GM12878 (cell line): ENCODE measurements around the gene MCAT. TPM values are rescaled to one million over a fixed set of nuclear protein-coding genes. Genes with fewer than 3 reads are reported as not detected.

Source experiments
- ATAC-seq: fragments of 200-7000 bp; cut with Tn5 transposase; 3 replicates; pipeline ENCODE4 v1.9.1; 2020; ENCODE audit warnings: mild to moderate bottlenecking, moderate library complexity
- BruUV-seq: library from RNA; stranded (reverse); fragments of 400-500 nt; replicated peaks from 2 replicates; lab custom pipeline; 2021; lab: Mats Ljungman, UMichigan
- CTCF ChIA-PET: fragments of 300-600 bp; sonication (Branson Sonifier 250); formaldehyde crosslinking; extraction: SDS; loops from one replicate; lab custom pipeline; 2021; ENCODE audit warnings: inconsistent platforms; lab: Yijun Ruan, JAX
- POLR2A ChIA-PET: fragments of 350-600 bp; formaldehyde crosslinking; extraction: SDS; loops from one replicate; lab custom pipeline; 2021; ENCODE audit warnings: inconsistent platforms; lab: Charles Lee
- RAD21 ChIA-PET: fragments of 300-600 bp; sonication (Branson Sonifier 250); formaldehyde crosslinking; loops from one replicate; lab custom pipeline; 2023; ENCODE audit warnings: antibody characterized with exemption; ENCODE audit not compliant: unreplicated experiment; lab: Charles Lee
- SMC1A ChIA-PET: fragments of 300-600 bp; sonication (Branson Sonifier 250); formaldehyde crosslinking; loops from one replicate; lab custom pipeline; 2023; ENCODE audit not compliant: unreplicated experiment, uncharacterized antibody; lab: Charles Lee
- DNase-seq: peaks from one replicate; pipeline ENCODE4 v3.0.0-alpha.2; 2011; ENCODE audit warnings: low read depth, low spot score
- FAIRE-seq: peaks from 3 replicates; lab custom pipeline; 2011; peaks lifted over from hg19 to GRCh38; lab: Jason Lieb, UNC
- H2AFZ ChIP-seq: 2 replicates; pipeline ENCODE4 v1.6.0; 2011; ENCODE audit warnings: low read depth, low read length, control low read depth; ENCODE audit not compliant: control insufficient read depth
- H3K27ac ChIP-seq: 2 replicates; pipeline ENCODE4 v1.5.1; 2011; ENCODE audit warnings: control low read depth; ENCODE audit not compliant: control insufficient read depth, insufficient read depth
- H3K27me3 ChIP-seq, 2 experiments: replicated peaks in 1 of 2; 2 replicates each; pipeline versions ENCODE4 v1.6.0 to v1.6.1; 2011; ENCODE audit warnings: low read length in 1 of 2; ENCODE audit not compliant: control insufficient read depth in 2 of 2, insufficient read depth in 2 of 2
- H3K36me3 ChIP-seq, 2 experiments: 2 replicates each; pipeline ENCODE4 v1.5.1; 2011; ENCODE audit warnings: low read length in 1 of 2; ENCODE audit not compliant: control insufficient read depth in 2 of 2, insufficient read depth in 2 of 2
- H3K4me1 ChIP-seq: 2 replicates; pipeline ENCODE4 v1.6.1; 2011; ENCODE audit warnings: mild to moderate bottlenecking, low read length, moderate library complexity, mixed read lengths; ENCODE audit not compliant: control insufficient read depth, insufficient read depth
- H3K4me2 ChIP-seq: 2 replicates; pipeline ENCODE4 v1.6.0; 2011; ENCODE audit warnings: control low read depth; ENCODE audit not compliant: control insufficient read depth, insufficient read depth
- H3K4me3 ChIP-seq: fragments of 200-600 bp; sonication (generic); 2 replicates; pipeline ENCODE4 v1.5.1; 2016
- H3K79me2 ChIP-seq: 2 replicates; pipeline ENCODE4 v1.6.0; 2011; ENCODE audit warnings: low read length; ENCODE audit not compliant: control insufficient read depth, insufficient read depth
- H3K9ac ChIP-seq: 2 replicates; pipeline ENCODE4 v1.8.0; 2011; ENCODE audit warnings: low read length, control low read depth, mixed read lengths; ENCODE audit not compliant: control insufficient read depth, insufficient read depth
- H3K9me3 ChIP-seq: replicated peaks from 3 replicates; pipeline ENCODE4 v1.5.1; 2011; ENCODE audit warnings: mild to moderate bottlenecking, low read length; ENCODE audit not compliant: control insufficient read depth, insufficient read depth
- H4K20me1 ChIP-seq: 2 replicates; pipeline ENCODE4 v1.6.0; 2011; ENCODE audit not compliant: control insufficient read depth, insufficient read depth
- BCL11A ChIP-seq: IDR thresholded peaks from 2 replicates; pipeline ENCODE4 v1.6.1; 2011; ENCODE audit warnings: low read depth, low read length
- CBX3 ChIP-seq: fragments of 200-600 bp; sonication (generic); IDR thresholded peaks from 2 replicates; pipeline ENCODE4 v1.6.1; 2016; ENCODE audit warnings: low read depth, borderline replicate concordance
- CBX5 ChIP-seq: sonication (generic); IDR thresholded peaks from 2 replicates; pipeline ENCODE4 v1.6.1; 2016; ENCODE audit warnings: low read depth, moderate library complexity, mild to moderate bottlenecking, inconsistent platforms
- DPF2 ChIP-seq: fragments of 450-650 bp; IDR thresholded peaks from 2 replicates; pipeline ENCODE4 v1.6.1; 2017; ENCODE audit warnings: mild to moderate bottlenecking
- GABPA ChIP-seq: IDR thresholded peaks from 2 replicates; pipeline ENCODE4 v1.6.1; 2014; ENCODE audit warnings: antibody characterized with exemption, low read depth, mild to moderate bottlenecking, inconsistent platforms
- HDAC6 ChIP-seq: fragments of 200-600 bp; sonication (generic); IDR thresholded peaks from one replicate; pipeline ENCODE4 v1.8.0; 2017; ENCODE audit warnings: antibody characterized with exemption; ENCODE audit not compliant: unreplicated experiment
- NFYB ChIP-seq: IDR thresholded peaks from 2 replicates; pipeline ENCODE4 v1.6.1; 2011; ENCODE audit warnings: low read depth, mild to moderate bottlenecking, low read length, improper control_type of control experiment, moderate library complexity; ENCODE audit not compliant: insufficient read depth
- NR2F1 ChIP-seq: fragments of 450-650 bp; conservative IDR thresholded peaks from 2 replicates; pipeline ENCODE4 v1.6.1; 2017; ENCODE audit warnings: mild to moderate bottlenecking
- PAX8 ChIP-seq: fragments of 450-650 bp; IDR thresholded peaks from 2 replicates; pipeline ENCODE4 v1.6.1; 2017; ENCODE audit warnings: mild to moderate bottlenecking, moderate library complexity
- SREBF2 ChIP-seq: IDR thresholded peaks from 2 replicates; pipeline ENCODE4 v1.6.1; 2012; ENCODE audit warnings: mild to moderate bottlenecking, low read length
- WGBS: methylation state at CpG from one replicate; pipeline ENCODE4 v1.1.6; 2016; ENCODE audit warnings: low lambda C conversion rate; ENCODE audit not compliant: insufficient replicate concordance, insufficient coverage; ENCODE audit errors: missing lambda C conversion rate; 5-methylcytosine and 5-hydroxymethylcytosine counted together
- in situ Hi-C: fragments of 300-500 bp; cut with MboI; formaldehyde crosslinking; loops from 9 replicates; pipeline ENCODE4 v1.14.3; 2018; ENCODE audit warnings: mixed read lengths
- intact Hi-C: fragments of 100-400 bp; cut with micrococcal nuclease; formaldehyde crosslinking; loops from one replicate; pipeline ENCODE4 v1.14.2; 2022; ENCODE audit not compliant: unreplicated experiment
- polyA plus RNA-seq, 11 experiments: library from polyadenylated mRNA; depleted of rRNA in 4 of 11; unstranded in 6 of 11; stranded (reverse) in 5 of 11; fragments of >200 nt; fragmentation: Nextera tagmentation in 4 of 11; fragmentation: Illumina TruSeq in 1 of 11; extraction: Ambion mirVana in 4 of 11; extraction: Trizol in 1 of 11; gene quantifications; 1 replicate in 1 of 11; 2 replicates in 10 of 11; pipeline versions ENCODE4 v1.2.1 to v1.2.3, GENCODE V29; 2011 to 2016; ENCODE audit warnings: inconsistent platforms in 2 of 11, missing spikeins in 2 of 11, low read depth in 1 of 11
- total RNA-seq, 4 experiments: library from RNA; depleted of rRNA in 3 of 4; stranded (reverse); fragments of >200 nt in 3 of 4; fragmentation: Illumina TruSeq in 1 of 4; extraction: Trizol in 1 of 4; gene quantifications; 2 replicates each; pipeline versions ENCODE4 v1.2.1 to v1.2.3, GENCODE V29; 2013 to 2021
- TF ChIP-seq, protein P1 (sequence below): fragments of 450-650 bp; IDR thresholded peaks from 2 replicates; pipeline ENCODE4 v1.6.1; 2018; ENCODE audit warnings: mild to moderate bottlenecking, low read depth, moderate library complexity; ENCODE audit not compliant: partially characterized antibody
- TF ChIP-seq, protein P2 (sequence below): IDR thresholded peaks from 2 replicates; pipeline ENCODE4 v1.6.1; 2012; ENCODE audit warnings: low read depth, low read length, improper control_type of control experiment

The MCAT gene
- total and polyA plus RNA-seq, 10 of the 15 experiments (the other 5 are each of a cell fraction or from before 2014, with no cell fraction given), result 3.6 to 29.1 (median 19.3) TPM

GRCh38 chr22:43180670-43181069 lies 37.5 kb upstream of the MCAT start:
- H4K20me1 ChIP-seq, result no peaks in the 10 kb centered on the region
- H3K4me3 ChIP-seq, result no peak overlapping the region
- CTCF ChIA-PET, result no interaction called here
- RAD21 ChIA-PET, result no interaction called here
- H3K9me3 ChIP-seq, result no peaks in the 10 kb centered on the region
- intact Hi-C loops, result no loop called here
- peaks cover 5% of the 10 kb centered on the region for H3K4me1 ChIP-seq
- H3K9ac ChIP-seq, result no peak overlapping the region
- H3K4me2 ChIP-seq, result no peak overlapping the region
- POLR2A ChIA-PET, result no interaction called here
- WGBS, result 93% methylated on average over 14 of the region's 15 CpGs
- no peak for TF ChIP-seq SREBF2
- TF ChIP-seq CBX5, result no peak
- no peak for TF ChIP-seq NFYB
- no peak for TF ChIP-seq GABPA
- TF ChIP-seq NR2F1, result no peak
- TF ChIP-seq, protein P1, sequence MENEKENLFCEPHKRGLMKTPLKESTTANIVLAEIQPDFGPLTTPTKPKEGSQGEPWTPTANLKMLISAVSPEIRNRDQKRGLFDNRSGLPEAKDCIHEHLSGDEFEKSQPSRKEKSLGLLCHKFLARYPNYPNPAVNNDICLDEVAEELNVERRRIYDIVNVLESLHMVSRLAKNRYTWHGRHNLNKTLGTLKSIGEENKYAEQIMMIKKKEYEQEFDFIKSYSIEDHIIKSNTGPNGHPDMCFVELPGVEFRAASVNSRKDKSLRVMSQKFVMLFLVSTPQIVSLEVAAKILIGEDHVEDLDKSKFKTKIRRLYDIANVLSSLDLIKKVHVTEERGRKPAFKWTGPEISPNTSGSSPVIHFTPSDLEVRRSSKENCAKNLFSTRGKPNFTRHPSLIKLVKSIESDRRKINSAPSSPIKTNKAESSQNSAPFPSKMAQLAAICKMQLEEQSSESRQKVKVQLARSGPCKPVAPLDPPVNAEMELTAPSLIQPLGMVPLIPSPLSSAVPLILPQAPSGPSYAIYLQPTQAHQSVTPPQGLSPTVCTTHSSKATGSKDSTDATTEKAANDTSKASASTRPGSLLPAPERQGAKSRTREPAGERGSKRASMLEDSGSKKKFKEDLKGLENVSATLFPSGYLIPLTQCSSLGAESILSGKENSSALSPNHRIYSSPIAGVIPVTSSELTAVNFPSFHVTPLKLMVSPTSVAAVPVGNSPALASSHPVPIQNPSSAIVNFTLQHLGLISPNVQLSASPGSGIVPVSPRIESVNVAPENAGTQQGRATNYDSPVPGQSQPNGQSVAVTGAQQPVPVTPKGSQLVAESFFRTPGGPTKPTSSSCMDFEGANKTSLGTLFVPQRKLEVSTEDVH, result no peak
- TF ChIP-seq CBX3, result no peak
- TF ChIP-seq, protein P2, sequence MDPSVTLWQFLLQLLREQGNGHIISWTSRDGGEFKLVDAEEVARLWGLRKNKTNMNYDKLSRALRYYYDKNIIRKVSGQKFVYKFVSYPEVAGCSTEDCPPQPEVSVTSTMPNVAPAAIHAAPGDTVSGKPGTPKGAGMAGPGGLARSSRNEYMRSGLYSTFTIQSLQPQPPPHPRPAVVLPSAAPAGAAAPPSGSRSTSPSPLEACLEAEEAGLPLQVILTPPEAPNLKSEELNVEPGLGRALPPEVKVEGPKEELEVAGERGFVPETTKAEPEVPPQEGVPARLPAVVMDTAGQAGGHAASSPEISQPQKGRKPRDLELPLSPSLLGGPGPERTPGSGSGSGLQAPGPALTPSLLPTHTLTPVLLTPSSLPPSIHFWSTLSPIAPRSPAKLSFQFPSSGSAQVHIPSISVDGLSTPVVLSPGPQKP, result no peak
- TF ChIP-seq PAX8, result no peak
- TF ChIP-seq BCL11A, result no peak
- no peak for TF ChIP-seq HDAC6
- no peak for TF ChIP-seq DPF2
- no peaks in the 10 kb centered on the region for H3K27me3 ChIP-seq
- no peak overlapping the region for H2AFZ ChIP-seq
- FAIRE-seq (no peak), ATAC-seq (no peak), DNase-seq (no peak)
- SMC1A ChIA-PET, result no interaction called here
- BruUV-seq, result no TSS peak
- in situ Hi-C loops, result no loop called here
- peaks cover 7% of the 10 kb centered on the region in 2 experiments; a peak in 3 of 4 replicates for H3K36me3 ChIP-seq
- H3K79me2 ChIP-seq, result peaks cover 7% of the 10 kb centered on the region
- no peak overlapping the region for H3K27ac ChIP-seq
